Measurements from ENCODE around the gene STOM.

DNA sequence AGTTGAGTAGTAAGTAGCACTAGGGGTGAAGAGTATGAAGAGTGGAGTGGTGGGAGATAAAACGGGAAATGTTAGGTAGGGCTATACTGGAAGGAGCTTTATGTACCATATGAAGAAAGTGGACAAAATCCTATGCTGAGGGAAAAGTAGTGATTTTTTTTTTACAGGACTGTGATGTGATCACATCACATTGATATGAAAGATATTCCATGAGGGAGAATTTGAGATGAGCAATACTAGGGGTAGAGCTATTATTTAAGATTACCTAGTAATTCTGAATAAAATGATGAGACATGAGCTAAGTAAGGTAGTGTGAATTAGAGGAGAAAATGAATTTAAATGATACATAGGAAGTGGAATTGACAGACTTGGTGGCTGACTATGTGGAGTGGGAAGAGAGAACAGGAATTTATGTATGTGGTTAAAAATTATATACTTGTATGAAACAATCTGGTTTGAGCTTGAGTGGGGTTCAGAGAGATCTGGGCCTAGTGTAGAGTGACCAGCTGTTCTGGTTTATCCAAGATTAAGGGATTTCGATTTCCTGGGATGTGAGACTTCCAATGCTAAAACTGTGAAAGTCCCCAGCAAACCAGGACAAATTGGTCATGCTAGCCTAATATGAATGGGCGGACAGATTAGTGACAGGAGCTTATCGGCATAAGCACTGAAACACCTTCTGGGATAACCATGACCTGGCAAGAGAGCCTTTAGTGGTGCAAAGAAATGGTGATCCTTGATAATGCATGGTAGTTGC, 29.3 kb upstream of the STOM start:
- TF ChIP-seq, protein P1, sequence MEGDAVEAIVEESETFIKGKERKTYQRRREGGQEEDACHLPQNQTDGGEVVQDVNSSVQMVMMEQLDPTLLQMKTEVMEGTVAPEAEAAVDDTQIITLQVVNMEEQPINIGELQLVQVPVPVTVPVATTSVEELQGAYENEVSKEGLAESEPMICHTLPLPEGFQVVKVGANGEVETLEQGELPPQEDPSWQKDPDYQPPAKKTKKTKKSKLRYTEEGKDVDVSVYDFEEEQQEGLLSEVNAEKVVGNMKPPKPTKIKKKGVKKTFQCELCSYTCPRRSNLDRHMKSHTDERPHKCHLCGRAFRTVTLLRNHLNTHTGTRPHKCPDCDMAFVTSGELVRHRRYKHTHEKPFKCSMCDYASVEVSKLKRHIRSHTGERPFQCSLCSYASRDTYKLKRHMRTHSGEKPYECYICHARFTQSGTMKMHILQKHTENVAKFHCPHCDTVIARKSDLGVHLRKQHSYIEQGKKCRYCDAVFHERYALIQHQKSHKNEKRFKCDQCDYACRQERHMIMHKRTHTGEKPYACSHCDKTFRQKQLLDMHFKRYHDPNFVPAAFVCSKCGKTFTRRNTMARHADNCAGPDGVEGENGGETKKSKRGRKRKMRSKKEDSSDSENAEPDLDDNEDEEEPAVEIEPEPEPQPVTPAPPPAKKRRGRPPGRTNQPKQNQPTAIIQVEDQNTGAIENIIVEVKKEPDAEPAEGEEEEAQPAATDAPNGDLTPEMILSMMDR (conservative IDR thresholded peaks at IDR 0.05): no peak
- TF ChIP-seq ZFX (IDR thresholded peaks at IDR 0.05): no peak

Data from C4-2B (cell line).